ENCODE measurements around the gene MXRA8.

MXRA8 gene

GRCh38 chr1:1307261-1307922 is 51.0 kb downstream of the MXRA8 start:
- no peak for TF ChIP-seq SP1 (IDR thresholded peaks at IDR 0.05)
- TF ChIP-seq FOXK2 (IDR thresholded peaks at IDR 0.05): no peak
- no peak for TF ChIP-seq FOXM1 (IDR thresholded peaks at IDR 0.05; ENCODE audit: borderline replicate concordance)
- no peak for TF ChIP-seq ARNT (IDR thresholded peaks at IDR 0.05)
- TF ChIP-seq NFRKB (IDR thresholded peaks at IDR 0.05): no peak
- TF ChIP-seq ELF4 (IDR thresholded peaks at IDR 0.05): no peak
- no peak for TF ChIP-seq LEF1 (IDR thresholded peaks at IDR 0.05; ENCODE audit: borderline replicate concordance)
- no peak for TF ChIP-seq CTBP1 (IDR thresholded peaks at IDR 0.05; ENCODE audit: borderline replicate concordance)
- no peak for TF ChIP-seq ZNF384 (IDR thresholded peaks at IDR 0.05)
- TF ChIP-seq SUZ12 (IDR thresholded peaks at IDR 0.05): no peak
- no peak for TF ChIP-seq L3MBTL2 (conservative IDR thresholded peaks at IDR 0.05)
- TF ChIP-seq BHLHE40 (IDR thresholded peaks at IDR 0.05; ENCODE audit: borderline replicate concordance): no peak
- no peak for TF ChIP-seq PKNOX1 (IDR thresholded peaks at IDR 0.05)
- TF ChIP-seq FOXA1 (IDR thresholded peaks at IDR 0.05): no peak
- no peak for TF ChIP-seq HDGF (IDR thresholded peaks at IDR 0.05; ENCODE audit: borderline replicate concordance)
- TF ChIP-seq TARDBP (IDR thresholded peaks at IDR 0.05): no peak
- DNase-seq (ENCODE audit: extremely low spot score): no peak
- ChIA-PET CTCF (no interaction called here), POLR2A (interaction anchor here (0.9 kb wide), 1 partner anchor 18 kb away, joined by 3 read pairs; no protein-coding TSS in a partner anchor)

DNA sequence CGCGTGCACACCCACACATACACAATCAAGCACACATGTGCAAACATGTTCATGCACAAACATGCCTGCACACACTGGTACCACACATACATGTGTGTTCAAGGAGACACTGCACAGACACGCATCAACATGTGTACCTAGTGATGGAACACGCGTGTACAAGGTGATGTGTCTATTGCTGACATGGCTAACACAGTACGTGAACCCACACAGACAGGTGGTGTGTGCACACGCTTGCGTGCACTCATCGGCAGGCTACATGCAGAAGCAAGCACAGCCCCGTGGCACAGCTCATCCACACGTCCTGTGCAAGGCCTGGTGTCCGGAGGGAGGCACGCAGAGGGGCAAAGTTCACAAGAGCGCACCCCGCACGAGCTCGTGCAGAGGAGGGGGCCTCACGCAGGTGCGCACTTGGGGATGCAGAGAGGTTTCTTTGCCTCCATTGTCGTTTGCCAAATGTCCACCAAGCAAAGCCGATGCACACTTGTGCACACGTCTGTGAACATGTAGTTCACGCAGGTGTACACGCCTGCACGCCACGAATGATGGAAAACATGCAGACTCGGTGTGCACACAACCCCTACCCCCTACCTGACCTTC is 51.6 kb downstream of the MXRA8 start:
- no peak for TF ChIP-seq SP1 (IDR thresholded peaks at IDR 0.05)
- TF ChIP-seq ZNF384 (IDR thresholded peaks at IDR 0.05): no peak
- ChIA-PET CTCF (no interaction called here), POLR2A (interaction anchor here (0.9 kb wide), 1 partner anchor 19 kb away, joined by 3 read pairs; no protein-coding TSS in a partner anchor)
- no peak for DNase-seq (ENCODE audit: extremely low spot score)

DNA sequence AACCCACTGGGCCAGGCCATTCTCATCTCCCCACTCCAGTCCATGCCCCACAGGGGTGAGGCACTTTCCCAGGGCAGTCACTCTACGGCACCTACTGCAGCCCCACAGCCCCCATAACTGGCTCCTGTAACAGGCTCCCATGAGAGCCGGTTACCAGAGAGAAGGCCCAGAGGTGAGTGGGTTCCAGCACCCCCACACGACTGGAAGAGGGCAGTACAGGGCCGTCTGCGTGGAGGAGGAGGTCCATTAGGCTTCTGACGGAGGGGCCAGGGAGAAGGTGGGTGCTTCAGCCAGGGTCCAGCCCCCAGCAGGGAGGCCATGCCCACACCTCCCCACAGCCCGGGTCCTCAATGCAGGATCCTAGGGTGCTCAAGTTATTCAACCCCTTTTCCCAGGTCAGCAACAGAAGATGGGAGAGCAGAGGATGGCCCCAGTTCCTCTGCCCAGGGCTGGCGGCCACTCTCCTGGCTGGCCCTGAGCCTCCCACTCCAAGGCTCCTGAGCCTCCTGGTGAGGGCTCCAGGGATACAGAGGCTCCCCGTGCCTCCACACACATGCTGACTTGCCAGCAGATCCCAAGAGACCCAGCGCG is 52.2 kb downstream of the MXRA8 start:
- POLR2A ChIA-PET: interaction anchor here (1.3 to 2.3 kb wide), 2 partner anchors 9 to 102 kb away, joined by 3 to 8 read pairs; no protein-coding TSS in a partner anchor
- CTCF ChIA-PET: no interaction called here
- DNase-seq (ENCODE audit: extremely low spot score): no peak
- TF ChIP-seq CTBP1 (IDR thresholded peaks at IDR 0.05; ENCODE audit: borderline replicate concordance) (no peak), ELF4 (IDR thresholded peaks at IDR 0.05) (no peak), NFRKB (IDR thresholded peaks at IDR 0.05) (no peak), ZNF384 (IDR thresholded peaks at IDR 0.05) (no peak), FOXM1 (IDR thresholded peaks at IDR 0.05; ENCODE audit: borderline replicate concordance) (no peak), TARDBP (IDR thresholded peaks at IDR 0.05) (no peak), HDGF (IDR thresholded peaks at IDR 0.05; ENCODE audit: borderline replicate concordance) (no peak), SUZ12 (IDR thresholded peaks at IDR 0.05) (no peak), L3MBTL2 (conservative IDR thresholded peaks at IDR 0.05) (no peak), PKNOX1 (IDR thresholded peaks at IDR 0.05) (no peak), SP1 (IDR thresholded peaks at IDR 0.05) (no peak), LEF1 (IDR thresholded peaks at IDR 0.05; ENCODE audit: borderline replicate concordance) (no peak), ARNT (IDR thresholded peaks at IDR 0.05) (no peak), FOXA1 (IDR thresholded peaks at IDR 0.05) (no peak)

GRCh38 chr1:1305300-1306069 is 52.9 kb downstream of the MXRA8 start:
- no peak for DNase-seq (ENCODE audit: extremely low spot score)
- TF ChIP-seq SP1 (IDR thresholded peaks at IDR 0.05) (no peak), FOXA1 (IDR thresholded peaks at IDR 0.05) (no peak), FOXM1 (IDR thresholded peaks at IDR 0.05; ENCODE audit: borderline replicate concordance) (no peak), ARNT (IDR thresholded peaks at IDR 0.05) (no peak), ELF4 (IDR thresholded peaks at IDR 0.05) (no peak), PKNOX1 (IDR thresholded peaks at IDR 0.05) (no peak), TARDBP (IDR thresholded peaks at IDR 0.05) (no peak), FOXK2 (IDR thresholded peaks at IDR 0.05) (no peak), CTBP1 (IDR thresholded peaks at IDR 0.05; ENCODE audit: borderline replicate concordance) (no peak), ZNF384 (IDR thresholded peaks at IDR 0.05) (no peak), HDGF (IDR thresholded peaks at IDR 0.05; ENCODE audit: borderline replicate concordance) (no peak), BHLHE40 (IDR thresholded peaks at IDR 0.05; ENCODE audit: borderline replicate concordance) (no peak), NFRKB (IDR thresholded peaks at IDR 0.05) (no peak), LEF1 (IDR thresholded peaks at IDR 0.05; ENCODE audit: borderline replicate concordance) (no peak), L3MBTL2 (conservative IDR thresholded peaks at IDR 0.05) (no peak), SUZ12 (IDR thresholded peaks at IDR 0.05) (no peak)
- CTCF ChIA-PET: no interaction called here
- POLR2A ChIA-PET: interaction anchor here (0.7 to 2.3 kb wide), 5 partner anchors 10 to 102 kb away, joined by 3 to 8 read pairs (median 5); partner anchors contain the start of genes AURKAIP1, CCNL2 and UBE2J2

Measured in HEK293T (cell line).